HG02943 (cell line): ENCODE data around the gene BICRAL.
"Not testable (repeated sequence)": the region's sequence is repeated elsewhere in the genome, so short reads cannot be mapped to it uniquely, and the experiment has no call there.

Experiments used
- ATAC-seq: cut with Tn5 transposase; IDR thresholded peaks from one replicate; pipeline ENCODE4 v1.9.1; 2021; ENCODE audit warnings: mild to moderate bottlenecking, low read depth, moderate library complexity; ENCODE audit not compliant: unreplicated experiment

The BICRAL gene, protein sequence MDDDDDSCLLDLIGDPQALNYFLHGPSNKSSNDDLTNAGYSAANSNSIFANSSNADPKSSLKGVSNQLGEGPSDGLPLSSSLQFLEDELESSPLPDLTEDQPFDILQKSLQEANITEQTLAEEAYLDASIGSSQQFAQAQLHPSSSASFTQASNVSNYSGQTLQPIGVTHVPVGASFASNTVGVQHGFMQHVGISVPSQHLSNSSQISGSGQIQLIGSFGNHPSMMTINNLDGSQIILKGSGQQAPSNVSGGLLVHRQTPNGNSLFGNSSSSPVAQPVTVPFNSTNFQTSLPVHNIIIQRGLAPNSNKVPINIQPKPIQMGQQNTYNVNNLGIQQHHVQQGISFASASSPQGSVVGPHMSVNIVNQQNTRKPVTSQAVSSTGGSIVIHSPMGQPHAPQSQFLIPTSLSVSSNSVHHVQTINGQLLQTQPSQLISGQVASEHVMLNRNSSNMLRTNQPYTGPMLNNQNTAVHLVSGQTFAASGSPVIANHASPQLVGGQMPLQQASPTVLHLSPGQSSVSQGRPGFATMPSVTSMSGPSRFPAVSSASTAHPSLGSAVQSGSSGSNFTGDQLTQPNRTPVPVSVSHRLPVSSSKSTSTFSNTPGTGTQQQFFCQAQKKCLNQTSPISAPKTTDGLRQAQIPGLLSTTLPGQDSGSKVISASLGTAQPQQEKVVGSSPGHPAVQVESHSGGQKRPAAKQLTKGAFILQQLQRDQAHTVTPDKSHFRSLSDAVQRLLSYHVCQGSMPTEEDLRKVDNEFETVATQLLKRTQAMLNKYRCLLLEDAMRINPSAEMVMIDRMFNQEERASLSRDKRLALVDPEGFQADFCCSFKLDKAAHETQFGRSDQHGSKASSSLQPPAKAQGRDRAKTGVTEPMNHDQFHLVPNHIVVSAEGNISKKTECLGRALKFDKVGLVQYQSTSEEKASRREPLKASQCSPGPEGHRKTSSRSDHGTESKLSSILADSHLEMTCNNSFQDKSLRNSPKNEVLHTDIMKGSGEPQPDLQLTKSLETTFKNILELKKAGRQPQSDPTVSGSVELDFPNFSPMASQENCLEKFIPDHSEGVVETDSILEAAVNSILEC

GRCh38 chr6:42781796-42782688, at the start of gene BICRAL:
Gene BICRAL (plus strand): TSS chr6:42782052. CDS start chr6:42822023, 39,971 bp downstream.
- ATAC-seq: no peak

GRCh38 chr6:42733867-42734481, 47.9 kb upstream of the BICRAL start:
- ATAC-seq: not testable (repeated sequence)

DNA sequence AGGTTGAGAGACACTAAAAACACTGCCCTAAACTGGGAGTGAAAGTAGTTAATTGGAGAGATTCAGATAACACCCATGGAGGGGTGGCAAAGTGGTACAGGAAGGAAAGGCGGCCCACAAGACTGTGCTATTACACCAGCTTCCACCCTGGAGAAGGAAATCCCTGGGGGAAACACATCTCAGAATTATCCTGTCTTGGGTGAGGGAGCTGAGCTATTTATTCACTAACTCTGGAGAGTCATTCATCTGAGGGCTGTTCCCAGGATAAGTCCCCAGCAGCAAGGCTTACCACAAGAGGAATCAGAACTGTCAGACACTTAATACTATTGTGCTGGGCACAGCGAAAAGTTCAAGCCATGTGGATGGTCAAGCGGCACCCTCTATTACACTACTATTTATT, 45.9 kb upstream of the BICRAL start:
- no peak for ATAC-seq

DNA sequence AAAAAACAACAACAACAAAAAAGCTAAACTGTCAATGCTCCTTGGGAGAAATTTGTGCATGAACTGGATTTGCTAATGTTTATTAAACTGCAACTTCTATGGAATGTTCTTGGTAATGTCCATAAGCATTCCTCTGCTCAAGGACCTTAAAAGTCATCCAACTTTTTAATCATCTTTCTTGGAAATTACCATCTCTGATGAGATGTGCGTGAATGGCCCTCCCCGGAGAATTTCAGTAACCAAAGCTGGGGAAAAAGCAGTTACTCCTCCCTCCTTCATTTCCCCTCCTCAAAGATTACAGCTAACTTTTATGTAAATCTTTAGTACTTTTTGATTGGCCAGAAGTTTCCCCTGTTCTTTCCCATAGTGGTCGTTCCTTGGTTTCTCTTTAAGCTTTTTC, 41.1 kb upstream of the BICRAL start:
- no peak for ATAC-seq

- ATAC-seq: no peak
Measured at GRCh38 chr6:42742116-42742894, 39.5 kb upstream of the BICRAL start.

DNA sequence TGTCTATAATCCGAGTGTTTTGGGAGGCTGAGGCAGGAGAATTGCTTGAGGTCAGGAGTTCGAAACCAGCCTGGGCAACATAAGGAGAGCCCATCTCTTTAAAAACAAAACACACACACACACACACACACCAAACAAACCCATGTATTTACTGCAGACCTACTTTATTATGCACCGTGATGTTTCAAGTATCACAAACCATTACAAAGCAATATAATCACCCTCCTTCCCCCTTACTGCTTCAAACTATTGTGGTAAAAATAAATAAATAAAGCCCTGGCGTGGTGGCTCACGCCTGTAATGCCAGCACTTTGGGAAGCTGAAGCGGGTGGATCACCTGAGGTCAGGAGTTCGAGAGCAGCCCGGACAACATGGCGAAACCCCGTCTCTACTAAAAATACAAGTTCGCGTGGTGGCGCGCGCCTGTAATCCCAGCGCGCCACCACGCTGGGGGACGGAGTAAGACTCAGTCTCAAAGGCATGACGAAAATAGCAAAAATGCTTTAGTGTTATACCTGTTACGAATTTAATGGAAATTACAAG, 37.4 kb upstream of the BICRAL start:
- no peak for ATAC-seq

DNA sequence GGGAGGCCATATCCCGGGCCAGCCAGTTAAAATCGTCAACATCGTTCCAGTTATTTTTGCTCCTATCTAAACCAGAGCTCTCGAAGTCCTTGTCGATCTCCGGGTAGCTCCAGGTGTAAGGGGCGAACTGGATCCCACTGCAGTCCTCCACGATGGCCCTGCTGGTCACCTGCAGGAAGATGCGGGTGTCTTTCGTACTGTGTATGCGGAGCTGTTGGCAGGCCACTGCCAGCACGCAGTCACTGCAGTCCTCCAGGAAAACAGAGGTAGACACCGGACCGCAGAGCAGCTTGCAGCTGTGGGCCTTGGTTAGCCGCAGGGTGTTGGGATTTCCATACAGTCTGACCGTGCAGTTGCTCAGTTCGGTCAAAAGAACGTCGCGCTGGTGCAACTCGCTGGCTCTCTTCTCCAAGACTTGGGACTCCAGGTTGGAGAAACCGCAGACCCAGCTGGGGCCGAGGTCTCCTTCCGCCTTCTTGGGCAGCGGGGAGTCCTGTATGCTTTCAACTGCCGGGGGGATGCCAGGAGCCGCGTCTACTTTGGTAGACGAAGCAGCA, 36.7 kb upstream of the BICRAL start:
- no peak for ATAC-seq

- ATAC-seq: peak; percentile 53
Measured at GRCh38 chr6:42745640-42746462, 36.0 kb upstream of the BICRAL start, which contains the start of gene TBCC. Gene TBCC (minus strand): TSS chr6:42746103. CDS start chr6:42746073, 30 bp downstream.

DNA sequence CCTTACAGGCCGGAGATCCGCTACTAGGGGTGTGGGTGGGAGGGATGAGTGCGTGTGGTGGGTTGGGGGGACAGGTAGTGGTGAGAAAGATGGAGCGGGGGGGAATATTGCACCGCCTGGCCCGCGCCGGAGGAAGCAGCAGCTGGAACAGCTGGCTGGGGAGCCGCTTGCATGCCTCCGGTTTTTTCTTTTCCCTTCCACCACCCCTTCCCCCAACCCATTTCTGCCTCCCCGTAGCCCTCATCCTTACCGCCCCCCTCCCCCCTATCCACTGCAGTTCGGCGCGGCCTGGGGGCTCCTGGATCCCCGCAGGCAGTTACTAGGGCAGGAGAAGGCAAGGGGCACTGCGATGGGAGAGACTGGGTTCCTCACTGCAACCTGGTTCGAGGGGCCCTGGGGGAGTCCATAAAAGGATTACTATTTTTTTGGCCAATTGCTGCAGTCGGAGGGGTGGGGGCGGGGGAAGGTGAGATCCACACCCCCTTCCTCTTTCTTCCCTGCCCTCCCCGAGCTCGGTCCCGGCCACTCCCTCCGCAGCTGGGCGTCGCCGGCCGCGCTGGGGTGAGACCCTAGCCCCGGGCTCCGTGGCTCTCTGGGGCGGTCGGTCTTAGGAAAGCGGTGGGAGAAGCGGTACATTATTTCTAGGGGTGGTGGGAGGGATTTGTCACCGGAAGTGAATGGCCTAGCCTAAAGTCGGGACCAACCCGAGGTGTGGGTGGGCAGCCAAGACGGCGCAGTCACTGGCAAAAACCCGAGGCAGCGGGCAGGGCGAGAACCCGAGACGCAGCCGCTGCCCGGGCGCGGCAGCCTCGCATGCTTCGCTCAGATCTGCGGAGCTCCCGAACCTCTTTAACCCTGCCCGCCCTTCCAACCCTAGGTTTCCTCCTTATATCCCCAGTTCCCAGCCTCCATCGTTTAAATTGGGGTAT, 35.1 kb upstream of the BICRAL start:
- peak; percentile 48 for ATAC-seq

GRCh38 chr6:42748203-42748898, 33.5 kb upstream of the BICRAL start:
- ATAC-seq: no peak

- ATAC-seq: no peak
Measured at GRCh38 chr6:42751055-42751454, 30.8 kb upstream of the BICRAL start.

DNA sequence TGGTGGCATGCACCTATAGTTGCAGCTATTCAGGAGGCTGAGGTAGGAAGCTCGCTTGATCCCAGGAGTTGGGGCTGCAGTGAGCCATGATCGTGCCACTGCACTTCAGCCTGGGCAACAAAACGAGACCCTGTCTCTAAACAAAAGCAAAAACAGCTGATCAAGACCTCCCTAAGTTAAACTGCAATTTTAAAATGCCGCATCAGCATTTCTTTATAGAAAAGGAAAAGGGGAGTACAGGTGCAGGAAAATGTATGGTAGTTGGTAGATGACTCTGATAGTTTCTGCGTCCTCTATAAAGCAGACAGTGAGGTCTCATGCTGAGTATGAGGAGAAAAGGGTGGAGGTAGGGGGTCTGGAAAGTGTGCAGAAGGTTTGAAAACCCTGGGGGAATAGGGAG, 27.1 kb upstream of the BICRAL start:
- no peak for ATAC-seq

DNA sequence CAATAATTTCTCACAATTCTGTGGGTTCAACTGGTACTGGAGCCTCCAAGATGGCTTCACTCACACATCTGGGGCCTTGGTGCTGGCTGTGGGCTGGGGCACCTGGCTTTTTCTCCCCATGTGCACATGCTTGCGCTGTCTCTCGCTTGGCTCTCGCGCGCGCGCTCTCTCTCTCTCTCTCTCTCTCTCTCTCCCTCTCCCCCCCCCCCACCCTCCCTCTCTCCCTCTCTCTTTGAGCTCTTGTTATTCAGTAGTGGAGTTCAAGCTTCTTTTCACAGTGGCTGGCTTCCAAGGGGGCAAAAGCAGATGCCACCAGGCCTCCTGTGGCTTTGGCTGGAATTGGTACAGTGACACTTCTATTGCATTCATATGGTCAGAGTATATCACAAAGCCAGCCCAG, 25.1 kb upstream of the BICRAL start:
- no peak for ATAC-seq

DNA sequence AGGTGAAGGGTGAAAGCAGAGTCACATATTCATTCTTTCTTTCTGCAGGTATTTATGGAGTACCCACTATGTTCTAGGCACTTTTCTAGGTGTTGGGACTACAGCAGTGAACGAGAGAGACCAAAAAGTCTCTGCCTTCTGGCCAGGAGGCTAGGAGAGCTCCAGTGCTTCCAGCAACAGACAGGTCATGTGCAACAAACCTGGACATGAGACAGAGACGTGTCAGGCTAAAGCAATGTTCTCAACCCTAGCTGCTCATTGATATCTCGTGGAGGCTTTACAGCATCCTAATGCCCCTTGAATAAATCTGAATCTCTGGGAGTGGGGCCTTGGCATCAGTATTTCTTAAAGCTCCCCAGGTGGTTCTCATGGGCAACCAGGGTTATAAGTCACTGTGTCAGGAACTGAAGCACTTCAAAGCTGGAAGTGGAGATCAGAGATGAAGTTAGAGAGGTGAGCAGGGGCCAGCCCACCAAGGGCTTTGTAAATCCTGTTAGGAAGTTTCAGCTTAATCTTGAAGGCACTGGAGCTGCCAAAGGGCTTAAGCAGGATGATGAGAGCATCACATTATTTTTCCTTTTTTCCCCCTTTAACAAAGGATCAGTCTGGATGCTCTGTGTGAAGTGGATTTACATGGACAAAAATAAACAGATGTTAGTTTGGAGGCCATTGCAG, 23.0 kb upstream of the BICRAL start:
- no peak for ATAC-seq
